ENCODE data around the gene IL23A. TPM values are rescaled to one million over a fixed set of nuclear protein-coding genes. Genes with fewer than 3 reads are reported as not detected.

IL23A gene
- total RNA-seq, 1 donor from 2014 or later: 0.42 TPM

GRCh38 chr12:56377989-56378316 is 39.3 kb downstream of the IL23A start:
- DNase-seq: no peak
- Mint-ChIP-seq H3K27ac (ENCODE audit: unreplicated experiment) (no peak overlapping the region), H3K27me3 (ENCODE audit: unreplicated experiment) (no peaks in the 10 kb centered on the region), H3K9me3 (ENCODE audit: unreplicated experiment) (peaks cover 1% of the 10 kb centered on the region), H3K4me3 (ENCODE audit: unreplicated experiment) (no peak overlapping the region), H3K36me3 (ENCODE audit: unreplicated experiment) (no peaks in the 10 kb centered on the region), H3K4me1 (ENCODE audit: low read depth, unreplicated experiment) (no peaks in the 10 kb centered on the region)
- no peak for TF ChIP-seq CTCF (IDR thresholded peaks at IDR 0.05; ENCODE audit: partially characterized antibody, unreplicated experiment)

DNA sequence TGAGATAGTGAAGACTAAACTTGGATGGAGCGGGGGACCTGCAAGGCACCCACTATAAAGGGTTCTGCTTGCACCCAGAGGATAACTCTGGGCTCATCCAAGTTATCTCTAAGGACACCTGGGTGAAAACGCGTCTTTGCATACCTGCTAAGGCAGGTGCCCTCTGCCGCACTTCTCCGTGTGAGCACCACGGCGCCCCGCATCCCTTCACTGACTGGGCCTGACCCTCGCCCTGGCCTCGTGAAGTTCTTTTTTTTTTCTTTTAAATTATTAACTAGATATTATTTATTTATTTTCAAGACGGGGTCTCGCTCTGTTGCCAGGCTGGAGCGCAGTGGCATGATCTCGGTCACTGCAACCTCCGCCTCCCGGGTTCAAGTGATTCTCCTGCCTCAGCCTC is 43.9 kb downstream of the IL23A start:
- H3K27ac Mint-ChIP-seq (ENCODE audit: unreplicated experiment): no peak overlapping the region
- no peak overlapping the region for H3K4me3 Mint-ChIP-seq (ENCODE audit: unreplicated experiment)
- H3K36me3 Mint-ChIP-seq (ENCODE audit: unreplicated experiment): no peaks in the 10 kb centered on the region
- no peak for DNase-seq
- no peaks in the 10 kb centered on the region for H3K4me1 Mint-ChIP-seq (ENCODE audit: low read depth, unreplicated experiment)
- no peaks in the 10 kb centered on the region for H3K27me3 Mint-ChIP-seq (ENCODE audit: unreplicated experiment)
- no peak for TF ChIP-seq CTCF (IDR thresholded peaks at IDR 0.05; ENCODE audit: partially characterized antibody, unreplicated experiment)
- no peaks in the 10 kb centered on the region for H3K9me3 Mint-ChIP-seq (ENCODE audit: unreplicated experiment)

GRCh38 chr12:56385873-56386272 is 47.2 kb downstream of the IL23A start:
- H3K27me3 Mint-ChIP-seq (ENCODE audit: unreplicated experiment): no peaks in the 10 kb centered on the region
- no peak overlapping the region for H3K4me3 Mint-ChIP-seq (ENCODE audit: unreplicated experiment)
- TF ChIP-seq CTCF (IDR thresholded peaks at IDR 0.05; ENCODE audit: partially characterized antibody, unreplicated experiment): no peak
- no peak for DNase-seq
- no peaks in the 10 kb centered on the region for H3K9me3 Mint-ChIP-seq (ENCODE audit: unreplicated experiment)
- no peaks in the 10 kb centered on the region for H3K36me3 Mint-ChIP-seq (ENCODE audit: unreplicated experiment)
- no peak overlapping the region for H3K27ac Mint-ChIP-seq (ENCODE audit: unreplicated experiment)
- no peaks in the 10 kb centered on the region for H3K4me1 Mint-ChIP-seq (ENCODE audit: low read depth, unreplicated experiment)

DNA sequence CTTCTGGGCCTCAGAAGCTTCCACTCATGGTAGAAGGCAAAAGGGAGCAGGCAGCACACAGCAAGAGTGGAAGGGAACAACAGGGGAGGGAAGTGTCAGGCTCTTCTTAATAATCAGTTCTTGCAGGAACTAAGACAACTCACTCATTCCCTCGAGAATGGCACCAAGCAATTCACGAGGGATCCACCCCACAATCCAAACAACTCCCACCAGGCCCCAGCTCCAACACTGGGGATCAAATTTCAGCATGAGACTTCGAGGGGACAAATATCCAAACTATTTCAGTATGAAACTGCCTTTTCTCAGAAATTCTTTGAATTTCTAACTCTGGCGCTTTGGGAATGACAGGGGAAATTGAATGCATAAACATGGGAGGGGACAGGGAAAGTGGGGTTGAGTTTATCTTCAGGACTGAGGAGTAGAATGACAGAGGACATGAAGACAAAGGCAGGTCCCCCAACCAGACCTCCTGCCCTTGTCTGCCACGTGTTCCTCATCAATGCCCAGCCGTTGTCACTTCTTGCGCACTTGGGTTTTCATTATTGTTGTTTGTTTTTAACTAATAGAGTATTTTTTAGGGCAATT is 48.6 kb downstream of the IL23A start:
- Mint-ChIP-seq H3K36me3 (ENCODE audit: unreplicated experiment) (no peaks in the 10 kb centered on the region), H3K9me3 (ENCODE audit: unreplicated experiment) (peaks cover 2% of the 10 kb centered on the region), H3K27me3 (ENCODE audit: unreplicated experiment) (no peaks in the 10 kb centered on the region), H3K4me1 (ENCODE audit: low read depth, unreplicated experiment) (no peaks in the 10 kb centered on the region), H3K27ac (ENCODE audit: unreplicated experiment) (no peak overlapping the region), H3K4me3 (ENCODE audit: unreplicated experiment) (no peak overlapping the region)
- no peak for TF ChIP-seq CTCF (IDR thresholded peaks at IDR 0.05; ENCODE audit: partially characterized antibody, unreplicated experiment)
- DNase-seq: no peak

DNA sequence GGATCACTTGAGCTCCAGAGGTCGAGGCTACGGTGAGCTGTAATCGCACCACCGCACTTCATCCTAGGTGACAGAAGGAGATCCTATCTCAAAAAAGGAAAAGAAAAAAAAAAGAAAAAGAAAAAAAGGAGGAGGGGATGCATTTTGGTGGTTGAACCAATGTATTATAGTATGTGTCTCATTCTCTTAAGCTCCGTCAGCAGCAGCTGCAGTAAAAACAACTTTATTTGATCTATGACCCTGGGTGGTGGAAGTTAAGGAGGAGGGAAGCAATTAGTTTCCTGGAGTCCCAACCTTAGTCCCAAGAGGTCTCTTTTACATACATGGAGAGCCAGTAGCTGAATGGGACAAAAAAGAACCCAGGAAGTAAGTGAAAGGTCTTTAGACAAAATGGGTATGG is 50.7 kb downstream of the IL23A start:
- Mint-ChIP-seq H3K36me3 (ENCODE audit: unreplicated experiment) (no peaks in the 10 kb centered on the region), H3K27ac (ENCODE audit: unreplicated experiment) (no peak overlapping the region), H3K4me3 (ENCODE audit: unreplicated experiment) (no peak overlapping the region), H3K27me3 (ENCODE audit: unreplicated experiment) (no peaks in the 10 kb centered on the region), H3K9me3 (ENCODE audit: unreplicated experiment) (peaks cover 2% of the 10 kb centered on the region), H3K4me1 (ENCODE audit: low read depth, unreplicated experiment) (no peaks in the 10 kb centered on the region)
- TF ChIP-seq CTCF (IDR thresholded peaks at IDR 0.05; ENCODE audit: partially characterized antibody, unreplicated experiment): no peak
- DNase-seq: no peak

Other genes starting within 250 kb of the IL23A start
- 86.5 TPM for gene PA2G4, start 234.3 kb upstream of the IL23A start, total RNA-seq (ENCODE audit: unreplicated experiment)
- gene RPL41, start 222.3 kb upstream of the IL23A start, total RNA-seq (ENCODE audit: unreplicated experiment): 1,433 TPM
- gene ZC3H10, start 220.6 kb upstream of the IL23A start, total RNA-seq (ENCODE audit: unreplicated experiment): 11.1 TPM
- gene ESYT1, start 210.6 kb upstream of the IL23A start, total RNA-seq (ENCODE audit: unreplicated experiment): 144 TPM
- gene MYL6B, start 186.3 kb upstream of the IL23A start, total RNA-seq (ENCODE audit: unreplicated experiment): 232 TPM
- 2,223 TPM for gene MYL6, start 180.5 kb upstream of the IL23A start, total RNA-seq (ENCODE audit: unreplicated experiment)
- gene SMARCC2, start 149.4 kb upstream of the IL23A start, total RNA-seq (ENCODE audit: unreplicated experiment): 196 TPM
- gene RNF41, start 117.0 kb upstream of the IL23A start, total RNA-seq (ENCODE audit: unreplicated experiment): 72.6 TPM
- 42.6 TPM for gene NABP2, start 114.5 kb upstream of the IL23A start, total RNA-seq (ENCODE audit: unreplicated experiment)
- 0.61 TPM for gene SLC39A5, start 108.8 kb upstream of the IL23A start, total RNA-seq (ENCODE audit: unreplicated experiment)
- gene ANKRD52, start 80.5 kb upstream of the IL23A start, total RNA-seq (ENCODE audit: unreplicated experiment): 49.1 TPM
- gene COQ10A, start 71.9 kb upstream of the IL23A start, total RNA-seq (ENCODE audit: unreplicated experiment): 18.9 TPM
- 257 TPM for gene CS, start 38.6 kb upstream of the IL23A start, total RNA-seq (ENCODE audit: unreplicated experiment)
- gene CNPY2, start 22.9 kb upstream of the IL23A start, total RNA-seq (ENCODE audit: unreplicated experiment): 141 TPM
- gene PAN2, start 4.9 kb upstream of the IL23A start, total RNA-seq (ENCODE audit: unreplicated experiment): 101 TPM
- gene STAT2, start 21.2 kb downstream of the IL23A start, total RNA-seq (ENCODE audit: unreplicated experiment): 74.7 TPM
- gene APOF, start 24.0 kb downstream of the IL23A start, total RNA-seq (ENCODE audit: unreplicated experiment): not detected
- gene TIMELESS, start 110.5 kb downstream of the IL23A start, total RNA-seq (ENCODE audit: unreplicated experiment): 17.9 TPM
- gene MIP, start 115.8 kb downstream of the IL23A start, total RNA-seq (ENCODE audit: unreplicated experiment): not detected
- 3.6 TPM for gene SPRYD4, start 129.7 kb downstream of the IL23A start, total RNA-seq (ENCODE audit: unreplicated experiment)
- gene GLS2, start 149.3 kb downstream of the IL23A start, total RNA-seq (ENCODE audit: unreplicated experiment): 0.91 TPM
- 10.2 TPM for gene RBMS2, start 182.9 kb downstream of the IL23A start, total RNA-seq (ENCODE audit: unreplicated experiment)